ENCODE measurements around the gene WDR1.
"Not testable (repeated sequence)": the region's sequence is repeated elsewhere in the genome, so short reads cannot be mapped to it uniquely, and the experiment has no call there.

WDR1 gene

DNA sequence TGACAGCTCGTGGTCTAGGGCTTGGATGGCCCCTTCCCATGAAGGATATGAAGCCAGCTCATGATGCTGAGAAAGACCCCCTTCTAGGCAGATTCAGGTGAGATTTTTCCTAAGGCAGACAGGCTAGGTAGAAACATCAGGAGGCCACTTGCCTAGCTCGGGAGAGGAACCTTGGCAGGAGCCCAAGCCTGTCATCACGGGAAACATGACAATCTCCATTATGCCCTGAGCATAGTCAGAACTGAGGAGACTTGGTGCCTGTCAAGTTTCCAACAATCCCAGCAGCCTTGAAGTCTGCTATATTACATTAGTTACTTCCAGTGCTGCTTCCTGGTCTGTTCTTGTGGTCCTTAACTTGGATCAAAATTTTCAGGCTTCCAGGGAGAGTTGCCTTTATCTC, 18.7 kb upstream of the WDR1 start:
- no peak for DNase-seq (ENCODE audit: low read depth in 2 of 2)
- H3K4me3 ChIP-seq (replicated peaks in 1 of 2; ENCODE audit: low read depth in 2 of 2, low read length in 2 of 2) = no peak overlapping the region
- TF ChIP-seq CTCF (IDR thresholded peaks at IDR 0.05; ENCODE audit: low read depth, low read length) = no peak

GRCh38 chr4:10134141-10134540, 17.5 kb upstream of the WDR1 start:
- no peak for DNase-seq (ENCODE audit: low read depth in 2 of 2)
- no peak for TF ChIP-seq CTCF (IDR thresholded peaks at IDR 0.05; ENCODE audit: low read depth, low read length)

GRCh38 chr4:10131202-10131601, 14.6 kb upstream of the WDR1 start:
- DNase-seq (ENCODE audit: low read depth in 2 of 2) = no peak
- no peak overlapping the region for H3K4me3 ChIP-seq (replicated peaks in 1 of 2; ENCODE audit: low read depth in 2 of 2, low read length in 2 of 2)
- no peak for TF ChIP-seq CTCF (IDR thresholded peaks at IDR 0.05; ENCODE audit: low read depth, low read length)

More at GRCh38 chr4:10134141-10134540, 17.5 kb upstream of the WDR1 start:
- no peak overlapping the region for H3K4me3 ChIP-seq (replicated peaks in 1 of 2; ENCODE audit: low read depth in 2 of 2, low read length in 2 of 2)

DNA sequence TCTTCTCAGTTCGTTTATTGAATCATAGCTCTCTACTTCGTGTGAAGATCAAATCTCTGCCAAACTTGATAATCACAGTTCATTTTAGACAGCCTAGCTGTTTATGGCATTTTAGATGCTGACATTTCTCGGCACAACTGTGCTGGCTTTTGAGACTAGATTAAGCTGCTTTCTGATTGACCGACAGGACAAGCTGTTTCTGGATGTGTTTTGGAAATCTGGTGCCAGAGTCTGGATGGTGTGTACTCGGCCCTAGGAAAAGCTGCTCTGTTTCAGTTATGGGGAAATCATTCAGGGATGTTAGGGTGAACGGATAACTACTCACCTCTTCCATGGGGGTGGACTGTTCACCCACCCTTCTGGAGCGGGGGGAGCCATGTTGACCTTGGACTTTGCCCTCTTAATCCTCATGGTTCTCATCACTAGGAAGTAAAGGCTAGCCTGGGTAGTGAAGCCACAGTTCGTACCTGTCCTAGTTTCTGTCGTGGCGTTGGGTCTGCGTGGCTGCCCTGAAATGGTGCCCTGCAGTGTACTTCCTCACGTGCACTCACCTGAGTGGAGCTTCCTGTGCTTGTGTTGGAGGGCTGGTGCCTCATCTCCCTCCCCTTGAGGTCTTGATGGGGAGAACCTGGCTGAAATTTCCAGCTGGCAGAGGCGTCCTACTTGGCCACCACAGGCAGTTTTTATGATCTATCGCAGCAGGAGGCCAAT, 13.7 kb upstream of the WDR1 start:
- no peak overlapping the region for H3K4me3 ChIP-seq (replicated peaks in 1 of 2; ENCODE audit: low read depth in 2 of 2, low read length in 2 of 2)
- no peak for DNase-seq (ENCODE audit: low read depth in 2 of 2)
- no peak for TF ChIP-seq CTCF (IDR thresholded peaks at IDR 0.05; ENCODE audit: low read depth, low read length)

DNA sequence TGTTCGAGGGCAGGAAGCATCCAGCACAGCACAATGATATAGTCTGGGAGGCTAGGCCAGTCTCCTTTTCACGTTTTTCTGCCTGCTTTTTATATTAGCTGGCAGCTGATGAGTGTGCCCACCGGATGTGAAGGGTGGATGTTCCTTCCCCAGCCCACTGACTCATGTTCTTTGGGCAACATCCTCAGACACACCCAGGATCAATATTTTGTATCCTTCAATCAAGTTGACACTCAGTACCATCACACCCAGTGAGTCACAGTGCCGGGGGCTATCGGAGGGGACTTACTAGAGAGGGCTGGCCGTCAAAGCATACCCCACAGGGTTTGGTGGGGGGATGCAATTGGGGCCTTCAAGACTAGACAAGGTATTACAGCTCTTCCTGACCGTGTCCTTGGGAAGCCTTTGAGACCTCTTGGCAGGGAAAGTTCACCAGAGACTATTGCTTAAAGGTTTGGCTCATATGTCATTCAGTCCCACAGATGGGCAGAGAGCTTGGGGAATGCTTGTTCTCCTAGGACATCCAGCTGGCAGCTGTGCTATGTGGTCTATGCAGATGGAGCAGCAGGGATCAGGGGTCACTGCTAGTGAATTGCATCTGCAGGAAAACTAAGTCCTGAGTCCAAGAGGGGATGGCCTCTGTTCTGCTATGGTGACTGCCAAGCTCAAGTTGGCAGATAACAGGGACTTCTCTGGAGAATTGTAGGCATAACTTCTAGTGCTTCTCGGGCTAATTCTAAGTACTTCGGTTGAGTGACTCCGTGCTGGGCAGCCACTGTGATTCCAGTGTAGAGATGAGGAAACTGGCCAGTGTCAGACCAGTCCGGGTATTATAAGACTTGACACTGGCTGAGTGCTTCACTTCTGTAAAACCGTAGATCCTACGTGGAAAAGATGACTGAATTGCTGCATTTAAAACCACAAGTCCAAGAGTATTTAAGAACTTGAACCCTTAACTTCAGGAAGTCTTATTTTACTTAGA, 12.9 kb upstream of the WDR1 start:
- H3K4me3 ChIP-seq (replicated peaks in 1 of 2; ENCODE audit: low read depth in 2 of 2, low read length in 2 of 2) = no peak overlapping the region
- no peak for DNase-seq (ENCODE audit: low read depth in 2 of 2)
- TF ChIP-seq CTCF (IDR thresholded peaks at IDR 0.05; ENCODE audit: low read depth, low read length) = no peak

GRCh38 chr4:10128761-10129160, 12.2 kb upstream of the WDR1 start:
- no peak for TF ChIP-seq CTCF (IDR thresholded peaks at IDR 0.05; ENCODE audit: low read depth, low read length)
- no peak for DNase-seq (ENCODE audit: low read depth in 2 of 2)
- H3K4me3 ChIP-seq (replicated peaks in 1 of 2; ENCODE audit: low read depth in 2 of 2, low read length in 2 of 2) = no peak overlapping the region

GRCh38 chr4:10127531-10127930, 10.9 kb upstream of the WDR1 start:
- not testable (repeated sequence) for DNase-seq (ENCODE audit: low read depth in 2 of 2)

More at GRCh38 chr4:10127531-10127930, 10.9 kb upstream of the WDR1 start:
- not testable (repeated sequence) for H3K4me3 ChIP-seq (replicated peaks in 1 of 2; ENCODE audit: low read depth in 2 of 2, low read length in 2 of 2)
